GM21528 (cell line): ENCODE data around the gene CSH2.
"Not testable (repeated sequence)": the region's sequence is repeated elsewhere in the genome, so short reads cannot be mapped to it uniquely, and the experiment has no call there.

ENCODE experiments used
- ATAC-seq: cut with Tn5 transposase; IDR thresholded peaks from one replicate; pipeline ENCODE4 v1.9.1; 2021; ENCODE audit warnings: mild to moderate bottlenecking, moderate library complexity; ENCODE audit not compliant: unreplicated experiment, low FRiP score

The CSH2 gene

GRCh38 chr17:63873577-63873976, at the start of gene CSH2:
TSS of gene CSH2 (minus strand) at chr17:63873677. CDS start at chr17:63873614, 63 bp downstream.
- ATAC-seq: not testable (repeated sequence)

GRCh38 chr17:63922402-63922801, 48.9 kb upstream of the CSH2 start:
- ATAC-seq: peak; percentile 49

GRCh38 chr17:63920779-63921178, 47.3 kb upstream of the CSH2 start:
- not testable (repeated sequence) for ATAC-seq

DNA sequence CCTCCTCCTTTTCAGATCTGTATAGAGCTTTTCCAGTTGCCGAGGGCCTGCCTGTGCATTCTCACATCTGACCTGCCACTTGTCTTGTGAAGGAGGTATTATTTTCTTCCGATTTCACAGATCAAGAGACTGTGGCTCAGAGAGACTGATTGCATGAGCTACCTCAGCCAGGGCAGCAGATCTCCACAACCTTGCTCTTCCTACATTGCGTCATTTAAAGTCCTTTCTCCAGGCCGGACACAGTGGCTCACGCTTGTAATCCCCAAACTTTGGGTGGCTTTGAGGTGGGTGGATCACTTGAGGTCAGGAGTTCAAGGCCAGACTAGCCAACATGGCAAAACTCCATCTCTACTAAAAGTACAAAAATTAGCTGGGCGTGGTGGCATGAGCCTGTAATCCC, 46.6 kb upstream of the CSH2 start:
- ATAC-seq: not testable (repeated sequence)

DNA sequence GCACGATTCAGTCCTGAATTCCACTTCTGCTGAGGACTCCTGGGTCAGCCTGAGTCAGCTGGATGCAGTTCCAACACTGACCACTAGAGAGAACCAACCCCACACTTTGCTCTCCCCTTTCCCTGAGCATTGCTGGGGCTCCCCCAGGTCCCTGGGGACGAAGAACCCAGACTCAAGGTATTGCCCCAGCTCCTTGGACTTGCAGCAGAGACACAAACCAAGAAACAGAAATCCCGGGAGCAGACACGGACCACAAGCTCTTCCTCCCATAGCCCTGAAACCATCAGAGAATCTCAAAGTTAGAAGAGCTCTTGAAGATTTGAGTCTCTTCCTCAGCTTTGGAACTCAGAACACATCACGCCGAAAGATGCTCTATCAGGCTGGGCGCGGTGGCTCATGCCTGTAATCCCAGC, 45.8 kb upstream of the CSH2 start:
- no peak for ATAC-seq

DNA sequence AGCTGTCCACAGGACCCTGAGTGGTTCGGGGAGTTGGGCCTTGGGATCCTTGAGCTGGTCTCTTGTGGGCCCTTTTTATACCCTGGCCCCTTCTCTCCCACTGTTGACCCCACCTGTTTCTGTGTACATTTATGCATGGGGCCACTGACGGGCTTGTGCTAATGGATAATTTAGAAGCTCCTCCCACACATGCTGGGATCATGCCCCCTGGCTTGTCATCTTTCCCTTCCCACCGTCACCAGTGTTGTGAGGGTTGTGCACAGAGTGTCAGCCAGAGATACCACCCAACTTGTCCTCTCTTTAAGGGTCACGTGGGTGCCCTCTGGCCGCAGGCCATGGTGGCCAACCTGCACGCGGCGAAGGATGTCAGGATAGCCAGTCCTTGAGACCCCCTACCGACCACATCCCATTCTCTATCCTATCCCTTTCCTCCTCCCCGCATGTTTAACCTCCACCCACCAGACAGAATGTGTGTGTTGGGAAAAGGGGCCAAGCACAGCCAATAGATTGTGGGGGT, 45.4 kb upstream of the CSH2 start, which contains the start of gene GH1:
Gene GH1, minus strand, starts transcription at position 51 of the 517 bp plus-strand sequence. CDS start 63 bp downstream, outside the sequence.
- not testable (repeated sequence) for ATAC-seq

GRCh38 chr17:63918305-63918704, 44.8 kb upstream of the CSH2 start:
- no peak for ATAC-seq

DNA sequence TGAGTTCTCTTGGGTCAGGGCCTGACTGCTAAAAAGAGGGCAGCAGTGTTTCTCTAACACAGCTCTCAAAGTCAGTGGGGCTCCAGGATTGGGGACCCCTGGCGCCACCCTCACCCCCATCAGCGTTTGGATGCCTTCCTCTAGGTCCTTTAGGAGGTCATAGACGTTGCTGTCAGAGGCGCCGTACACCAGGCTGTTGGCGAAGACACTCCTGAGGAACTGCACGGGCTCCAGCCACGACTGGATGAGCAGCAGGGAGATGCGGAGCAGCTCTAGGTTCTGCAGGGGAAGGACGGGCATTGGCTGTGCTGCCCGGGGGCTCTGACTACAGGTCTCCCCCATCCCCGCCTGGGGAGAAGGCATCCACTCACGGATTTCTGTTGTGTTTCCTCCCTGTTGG, 44.2 kb upstream of the CSH2 start:
- ATAC-seq: no peak

- not testable (repeated sequence) for ATAC-seq
Observed at GRCh38 chr17:63917206-63917605, 43.7 kb upstream of the CSH2 start.

DNA sequence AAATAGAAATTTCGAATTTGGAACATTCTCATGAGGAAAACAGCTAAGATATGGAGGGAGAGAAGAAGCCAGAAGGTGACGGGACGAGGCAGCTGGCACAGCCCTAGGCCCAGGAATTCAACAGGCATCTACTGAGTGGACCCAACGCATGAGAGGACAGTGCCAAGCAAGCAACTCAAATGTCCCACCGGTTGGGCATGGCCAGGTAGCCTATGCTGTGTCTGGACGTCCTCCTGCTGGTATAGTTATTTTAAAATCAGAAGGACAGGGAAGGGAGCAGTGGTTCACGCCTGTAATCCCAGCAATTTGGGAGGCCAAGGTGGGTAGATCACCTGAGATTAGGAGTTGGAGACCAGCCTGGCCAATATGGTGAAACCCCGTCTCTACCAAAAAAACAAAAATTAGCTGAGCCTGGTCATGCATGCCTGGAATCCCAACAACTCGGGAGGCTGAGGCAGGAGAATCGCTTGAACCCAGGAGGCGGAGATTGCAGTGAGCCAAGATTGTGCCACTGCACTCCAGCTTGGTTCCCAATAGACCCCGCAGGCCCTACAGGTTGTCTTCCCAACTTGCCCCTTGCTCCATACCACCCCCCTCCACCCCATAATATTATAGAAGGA, 43.2 kb upstream of the CSH2 start:
- ATAC-seq: no peak

- not testable (repeated sequence) for ATAC-seq
Observed at GRCh38 chr17:63915753-63916152, 42.3 kb upstream of the CSH2 start.

- no peak for ATAC-seq
Observed at GRCh38 chr17:63914471-63914870, 41.0 kb upstream of the CSH2 start.

DNA sequence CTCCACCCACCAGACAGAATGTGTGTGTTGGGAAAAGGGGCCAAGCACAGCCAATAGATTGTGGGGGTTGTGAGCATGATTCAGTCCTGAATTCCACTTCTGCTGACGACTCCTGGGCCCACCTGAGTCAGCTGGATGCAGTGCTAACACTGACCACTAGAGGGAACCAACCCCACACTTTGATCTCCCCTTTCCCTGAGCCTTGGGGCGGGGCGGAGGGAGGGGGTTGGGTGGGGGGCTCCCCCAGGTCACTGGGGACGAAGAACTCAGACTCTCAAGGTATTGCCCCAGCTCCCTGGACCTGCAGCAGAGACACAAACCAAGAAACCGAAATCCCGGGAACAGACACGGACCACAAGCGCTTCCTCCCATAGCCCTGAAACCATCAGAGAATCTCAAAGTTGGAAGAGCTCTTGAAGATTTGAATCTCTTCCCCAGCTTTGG, 38.2 kb upstream of the CSH2 start:
- ATAC-seq: no peak

DNA sequence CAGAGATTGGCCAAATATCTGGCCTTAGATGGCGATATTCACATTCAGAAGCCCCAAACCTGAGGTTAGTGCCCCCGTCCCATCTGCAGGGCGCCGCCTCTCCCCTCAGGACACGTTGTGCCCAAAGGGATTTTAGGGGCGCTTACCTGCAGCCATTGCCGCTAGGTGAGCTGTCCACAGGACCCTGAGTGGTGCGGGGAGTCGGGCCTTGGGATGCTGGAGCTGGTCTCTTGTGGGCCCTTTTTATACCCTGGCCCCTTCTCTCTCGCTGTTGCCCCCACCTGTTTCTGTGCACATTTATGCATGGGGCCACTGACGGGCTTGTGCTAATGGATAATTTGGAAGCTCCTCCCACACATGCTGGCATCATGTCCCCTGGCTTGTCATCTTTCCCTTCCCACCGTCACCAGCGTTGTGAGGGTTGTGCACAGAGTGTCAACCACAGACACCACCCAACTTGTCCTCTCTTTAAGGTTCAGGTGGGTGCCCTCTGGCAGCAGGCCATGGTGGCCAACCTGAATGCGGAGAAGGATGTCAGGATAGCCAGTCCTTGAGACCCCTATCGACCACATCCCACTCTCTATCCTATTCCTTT, 37.7 kb upstream of the CSH2 start, which contains the start of gene CSHL1:
Gene CSHL1, minus strand, starts transcription at position 218 of the 595 bp plus-strand sequence. Its CDS starts 62 bp downstream, at position 156.
- ATAC-seq: no peak

DNA sequence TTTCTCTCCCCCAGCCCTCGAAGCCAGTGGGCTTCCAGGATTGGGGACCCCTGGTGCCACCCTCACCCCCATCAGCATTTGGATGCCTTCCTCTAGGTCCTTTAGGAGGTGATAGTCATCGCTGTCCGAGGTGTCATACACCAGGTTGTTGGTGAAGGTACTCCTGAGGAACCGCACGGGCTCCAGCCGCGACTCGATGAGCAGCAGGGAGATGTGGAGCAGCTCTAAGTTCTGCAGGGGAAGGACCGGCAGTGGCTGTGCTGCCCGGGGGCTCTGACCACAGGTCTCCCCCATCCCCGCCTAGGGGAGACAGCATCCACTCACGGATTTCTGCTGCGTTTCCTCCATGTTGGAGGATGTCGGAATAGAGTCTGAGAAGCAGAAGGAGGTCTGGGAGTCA, 36.6 kb upstream of the CSH2 start:
- ATAC-seq: no peak

- not testable (repeated sequence) for ATAC-seq
Observed at GRCh38 chr17:63909586-63909985, 36.1 kb upstream of the CSH2 start.

DNA sequence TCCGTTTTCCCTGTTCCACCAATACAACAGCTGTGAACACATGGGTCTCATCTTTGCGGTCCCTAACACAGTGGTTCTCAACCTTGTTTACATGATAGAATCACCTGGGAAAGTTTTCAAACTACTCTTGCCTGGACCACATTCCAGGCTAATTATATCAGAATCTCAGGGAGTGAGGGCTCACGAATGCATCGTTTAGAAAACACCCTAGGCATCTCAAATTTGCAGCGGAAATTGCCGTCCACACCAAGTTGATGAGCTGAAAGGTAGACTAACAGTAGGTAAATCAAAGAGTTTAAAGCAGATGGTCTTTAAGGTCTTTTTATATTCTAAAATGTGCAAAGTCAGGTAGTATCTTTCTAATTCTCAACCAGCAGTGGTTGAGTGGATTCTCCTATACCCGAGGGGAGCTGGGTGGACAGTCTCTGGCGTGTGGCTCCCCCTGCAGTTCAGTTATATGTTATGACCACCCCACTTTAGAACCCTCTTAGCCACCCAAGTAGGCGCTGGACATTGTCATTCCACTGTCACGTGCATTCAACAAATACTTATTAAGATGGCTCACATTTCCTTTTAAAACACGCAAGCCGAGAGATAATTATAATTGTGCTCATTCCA, 33.8 kb upstream of the CSH2 start:
- not testable (repeated sequence) for ATAC-seq

GRCh38 chr17:63904796-63905195, 31.3 kb upstream of the CSH2 start:
- not testable (repeated sequence) for ATAC-seq

DNA sequence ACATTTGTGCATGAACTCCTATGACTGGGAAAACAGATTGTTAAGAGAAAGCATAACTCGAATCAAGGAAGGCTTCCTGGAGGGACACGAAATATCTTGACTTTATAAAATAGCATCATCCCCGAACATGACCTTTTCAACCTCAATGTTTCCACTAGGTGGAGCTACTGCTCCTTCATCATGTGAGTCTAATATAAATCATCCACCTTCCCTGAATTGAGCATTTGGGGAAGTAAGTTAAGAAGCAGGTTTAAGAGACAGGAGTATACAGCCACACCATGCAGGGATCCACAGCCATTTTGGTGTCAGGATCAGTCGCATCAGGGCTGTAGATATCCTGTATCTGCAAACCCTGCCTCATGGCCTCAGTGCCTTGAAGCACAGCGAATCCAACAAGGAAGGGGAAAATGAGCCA, 30.3 kb upstream of the CSH2 start:
- ATAC-seq: not testable (repeated sequence)

GRCh38 chr17:63901971-63902370, 28.5 kb upstream of the CSH2 start:
- ATAC-seq: not testable (repeated sequence)
